ENCODE data around the gene ARHGAP45. TPM values are rescaled to one million over a fixed set of nuclear protein-coding genes. Genes with fewer than 3 reads are reported as not detected.

The ARHGAP45 gene
- total RNA-seq, 2 donors from 2014 or later, result 13.2 to 23.4 TPM

GRCh38 chr19:1047696-1048147 is 19.2 kb upstream of the ARHGAP45 start:
- ATAC-seq (no peak), DNase-seq (no peak)
- Histone ChIP-seq H3K27ac (no peak overlapping the region), H3K9me3 (no peaks in the 10 kb centered on the region), H3K36me3 (replicated peaks in 1 of 2; ENCODE audit: insufficient read depth in 1 of 2, low read depth in 2 of 2) (no peaks in the 10 kb centered on the region), H3K4me1 (no peaks in the 10 kb centered on the region), H3K27me3 (no peaks in the 10 kb centered on the region), H3K4me3 (no peak overlapping the region)
- no peak for TF ChIP-seq CTCF (IDR thresholded peaks at IDR 0.05)
- no peak for TF ChIP-seq POLR2A (IDR thresholded peaks at IDR 0.05)
- intact Hi-C loops (cut with DNase I), result no loop called here
- WGBS, 2 donors, result 79 to 85% methylated on average over 2 to 16 of the region's 20 CpGs

GRCh38 chr19:1049106-1049505 is 17.9 kb upstream of the ARHGAP45 start:
- 85 to 100% methylated on average over 4 to 16 of the region's 17 CpGs for WGBS, 2 donors
- Histone ChIP-seq H3K27me3 (no peaks in the 10 kb centered on the region), H3K27ac (no peak overlapping the region), H3K9me3 (no peaks in the 10 kb centered on the region), H3K4me3 (no peak overlapping the region), H3K4me1 (no peaks in the 10 kb centered on the region), H3K36me3 (replicated peaks in 1 of 2; ENCODE audit: insufficient read depth in 1 of 2, low read depth in 2 of 2) (no peaks in the 10 kb centered on the region)
- DNase-seq, result no peak
- ATAC-seq, result no peak
- intact Hi-C loops (cut with DNase I), result no loop called here
- TF ChIP-seq POLR2A (IDR thresholded peaks at IDR 0.05) (no peak), CTCF (IDR thresholded peaks at IDR 0.05) (no peak)

GRCh38 chr19:1049800-1050199 is 17.2 kb upstream of the ARHGAP45 start:
- Histone ChIP-seq H3K4me1 (no peaks in the 10 kb centered on the region), H3K36me3 (replicated peaks in 1 of 2; ENCODE audit: insufficient read depth in 1 of 2, low read depth in 2 of 2) (no peaks in the 10 kb centered on the region), H3K9me3 (no peaks in the 10 kb centered on the region), H3K27me3 (no peaks in the 10 kb centered on the region), H3K27ac (no peak overlapping the region), H3K4me3 (no peak overlapping the region)
- intact Hi-C loops (cut with DNase I), result no loop called here
- ATAC-seq (no peak), DNase-seq (no peak)
- WGBS, 2 donors, result 80 to 92% methylated on average over 6 of the region's 11 CpGs
- TF ChIP-seq CTCF (IDR thresholded peaks at IDR 0.05), result no peak
- no peak for TF ChIP-seq POLR2A (IDR thresholded peaks at IDR 0.05)

GRCh38 chr19:1050989-1051788 is 15.8 kb upstream of the ARHGAP45 start:
- intact Hi-C loops (cut with DNase I), result no loop called here
- no peaks in the 10 kb centered on the region for H3K36me3 ChIP-seq (replicated peaks in 1 of 2; ENCODE audit: insufficient read depth in 1 of 2, low read depth in 2 of 2)
- no peak overlapping the region for H3K4me3 ChIP-seq
- TF ChIP-seq POLR2A (IDR thresholded peaks at IDR 0.05), result no peak
- TF ChIP-seq CTCF (IDR thresholded peaks at IDR 0.05), result no peak
- no peaks in the 10 kb centered on the region for H3K4me1 ChIP-seq
- no peak overlapping the region for H3K27ac ChIP-seq
- ATAC-seq, result no peak
- WGBS, 2 donors, result 93 to 95% methylated on average over 19 to 31 of the region's 31 CpGs
- no peak for DNase-seq
- H3K27me3 ChIP-seq, result no peaks in the 10 kb centered on the region
- no peaks in the 10 kb centered on the region for H3K9me3 ChIP-seq

GRCh38 chr19:1051791-1052190 is 15.2 kb upstream of the ARHGAP45 start:
- no peak overlapping the region for H3K4me3 ChIP-seq
- H3K9me3 ChIP-seq, result no peaks in the 10 kb centered on the region
- 93% methylated on average over 17 of the region's 17 CpGs; no CpG with 5 or more reads in 1 of the 2 donors for WGBS, 2 donors
- ATAC-seq (no peak), DNase-seq (no peak)
- no peaks in the 10 kb centered on the region for H3K4me1 ChIP-seq
- TF ChIP-seq CTCF (IDR thresholded peaks at IDR 0.05), result no peak
- TF ChIP-seq POLR2A (IDR thresholded peaks at IDR 0.05), result no peak
- intact Hi-C loops (cut with DNase I), result no loop called here
- H3K36me3 ChIP-seq (replicated peaks in 1 of 2; ENCODE audit: insufficient read depth in 1 of 2, low read depth in 2 of 2), result no peaks in the 10 kb centered on the region
- H3K27ac ChIP-seq, result no peak overlapping the region
- no peaks in the 10 kb centered on the region for H3K27me3 ChIP-seq

All from body of pancreas (tissue), 4 donors.